ENCODE results near the gene PLCXD1. TPM values are rescaled to one million over a fixed set of nuclear protein-coding genes. Genes with fewer than 3 reads are reported as not detected.
A peak's percentile ranks its signal among the peaks of the same experiment; 100 is the strongest.

The PLCXD1 gene
- total and polyA plus RNA-seq, 7 experiments from 2014 or later = 3.2 to 51.1 (median 30.7) TPM

DNA sequence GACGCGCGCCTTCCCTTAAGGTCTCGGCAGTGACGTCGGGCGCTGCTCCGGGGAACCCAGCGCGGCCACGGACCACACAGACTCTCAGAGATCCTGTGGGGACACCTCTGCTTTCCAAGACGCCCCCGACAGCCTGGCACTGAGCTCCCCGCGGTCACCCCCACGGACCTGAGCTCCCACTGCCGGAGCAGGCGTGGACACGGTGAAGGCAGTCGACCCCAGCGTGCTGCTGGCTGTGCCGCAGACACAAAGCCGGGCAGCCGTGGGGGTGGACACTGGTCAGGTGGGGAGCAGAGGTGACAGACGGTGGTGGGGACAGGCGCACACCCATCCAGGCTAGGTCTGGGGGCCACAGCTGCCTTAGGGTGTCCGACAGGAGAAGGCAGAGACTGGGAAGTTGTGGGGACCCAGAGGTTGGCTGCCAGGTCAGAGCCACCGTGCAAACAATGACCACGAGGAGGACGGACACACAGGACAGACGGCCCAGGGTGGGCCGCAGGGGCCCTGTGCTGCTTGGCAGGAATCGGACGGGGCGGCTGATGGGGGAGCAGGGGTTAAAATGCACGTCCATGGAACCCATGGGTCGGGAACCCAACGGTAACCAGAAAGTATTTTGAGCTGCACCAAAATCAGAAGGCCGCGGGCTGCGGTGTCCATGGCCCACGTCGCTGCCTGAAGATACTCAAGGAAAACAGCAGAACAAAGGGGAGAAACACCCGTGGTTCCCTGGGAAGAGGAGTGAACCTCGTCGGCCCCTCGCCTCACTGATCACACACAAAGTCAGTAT, 54.0 kb downstream of the PLCXD1 start:
- no peaks in the 10 kb centered on the region for H3K27me3 ChIP-seq (ENCODE audit: control insufficient read depth in 2 of 2, insufficient read depth in 2 of 2, low read length in 2 of 2)
- H3K36me3 ChIP-seq (ENCODE audit: control insufficient read depth in 2 of 3, insufficient read depth in 3 of 3, low read length in 3 of 3) = peaks cover 0 to 50% (median 0%) of the 10 kb centered on the region in 3 experiments
- H3K4me3 ChIP-seq (ENCODE audit: low read length) = no peak overlapping the region
- ChIA-PET POLR2A (no interaction called here), CTCF (no interaction called here)
- DNase-seq = no peak
- Mint-ChIP-seq H3K4me3 (no peak overlapping the region), H3K4me1 (peaks cover 0 to 3% (median 0%) of the 10 kb centered on the region in 7 donors), H3K36me3 (peaks cover 0 to 26% (median 18%) of the 10 kb centered on the region in 5 donors), H3K27ac (peak overlapping the region in 1 of 9 donors; percentile 20), H3K9me3 (no peaks in the 10 kb centered on the region), H3K27me3 (peaks cover 0 to 4% (median 0%) of the 10 kb centered on the region in 5 donors)
- ATAC-seq = no peak
- H3K27ac ChIP-seq (ENCODE audit: low read depth, low read length) = no peak overlapping the region
- peaks cover 0 to 11% of the 10 kb centered on the region in 2 donors for H3K4me1 ChIP-seq (ENCODE audit: control insufficient read depth in 2 of 2, insufficient read depth in 2 of 2, low read length in 2 of 2)
- intact Hi-C loops (cut with micrococcal nuclease) = no loop called here
- no peaks in the 10 kb centered on the region for H3K9me3 ChIP-seq (ENCODE audit: control insufficient read depth in 2 of 3, low read length in 3 of 3)

DNA sequence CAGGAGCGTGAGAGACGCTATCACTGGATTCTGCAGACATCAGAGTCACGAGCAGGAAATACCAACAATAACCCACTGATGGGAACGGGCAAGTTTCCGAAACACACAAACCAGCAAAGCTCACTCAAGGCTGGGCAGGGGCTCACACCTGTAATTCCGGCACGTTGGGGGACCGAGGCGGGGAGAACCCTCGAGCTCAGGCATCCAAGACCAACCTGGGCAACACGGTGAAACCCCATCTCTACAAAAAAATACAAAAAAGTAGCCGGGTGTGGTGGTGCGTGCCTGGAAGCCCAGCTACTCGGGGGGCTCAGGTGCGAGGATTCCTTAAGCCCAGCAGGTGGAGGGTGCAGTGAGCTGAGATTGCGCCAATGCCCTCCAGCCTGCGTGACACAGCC, 54.6 kb downstream of the PLCXD1 start:
- no peak for ATAC-seq
- Histone ChIP-seq H3K27me3 (ENCODE audit: control insufficient read depth in 2 of 2, insufficient read depth in 2 of 2, low read length in 2 of 2) (no peaks in the 10 kb centered on the region), H3K27ac (ENCODE audit: low read depth, low read length) (no peak overlapping the region), H3K4me1 (ENCODE audit: control insufficient read depth in 2 of 2, insufficient read depth in 2 of 2, low read length in 2 of 2) (peaks cover 0 to 11% of the 10 kb centered on the region in 2 donors), H3K36me3 (ENCODE audit: control insufficient read depth in 2 of 3, insufficient read depth in 3 of 3, low read length in 3 of 3) (peaks cover 0 to 50% (median 0%) of the 10 kb centered on the region in 3 experiments), H3K4me3 (ENCODE audit: low read length) (no peak overlapping the region), H3K9me3 (ENCODE audit: control insufficient read depth in 2 of 3, low read length in 3 of 3) (no peaks in the 10 kb centered on the region)
- Mint-ChIP-seq H3K4me3 (no peak overlapping the region), H3K4me1 (peaks cover 0 to 3% (median 0%) of the 10 kb centered on the region in 7 donors), H3K9me3 (no peaks in the 10 kb centered on the region), H3K36me3 (peaks cover 0 to 28% (median 18%) of the 10 kb centered on the region in 5 donors), H3K27ac (peak overlapping the region in 1 of 9 donors; percentile 20), H3K27me3 (peaks cover 0 to 4% (median 0%) of the 10 kb centered on the region in 5 donors)
- ChIA-PET CTCF (no interaction called here), POLR2A (no interaction called here)
- no peak for DNase-seq
- intact Hi-C loops (cut with micrococcal nuclease) = no loop called here

DNA sequence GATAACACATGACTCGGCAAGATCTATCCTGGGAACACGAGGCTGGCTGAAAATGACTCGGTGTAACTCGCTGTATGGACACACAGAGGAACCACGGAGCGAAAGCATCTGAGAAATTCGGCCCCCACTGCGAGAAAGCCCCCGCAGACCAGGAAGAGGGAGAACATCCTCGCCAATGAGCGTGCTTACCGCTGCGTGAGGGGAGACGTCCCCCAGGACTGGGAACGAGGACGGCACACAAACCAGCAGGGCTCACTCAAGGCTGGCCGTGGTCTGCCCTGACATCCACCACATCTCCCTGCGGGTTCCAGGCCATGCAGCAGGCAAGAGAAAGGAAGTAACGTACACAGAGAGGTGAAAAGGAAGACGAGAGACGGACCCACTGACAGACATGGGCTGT, 55.0 kb downstream of the PLCXD1 start:
- DNase-seq = no peak
- H3K9me3 ChIP-seq (ENCODE audit: control insufficient read depth in 2 of 3, low read length in 3 of 3) = no peaks in the 10 kb centered on the region
- H3K27ac ChIP-seq (ENCODE audit: low read depth, low read length) = no peak overlapping the region
- H3K27me3 Mint-ChIP-seq = peaks cover 0 to 4% (median 0%) of the 10 kb centered on the region in 5 donors
- H3K4me3 ChIP-seq (ENCODE audit: low read length) = no peak overlapping the region
- peaks cover 0 to 6% of the 10 kb centered on the region in 2 donors for H3K4me1 ChIP-seq (ENCODE audit: control insufficient read depth in 2 of 2, insufficient read depth in 2 of 2, low read length in 2 of 2)
- no peaks in the 10 kb centered on the region for H3K27me3 ChIP-seq (ENCODE audit: control insufficient read depth in 2 of 2, insufficient read depth in 2 of 2, low read length in 2 of 2)
- CTCF ChIA-PET = no interaction called here
- peaks cover 0 to 3% (median 0%) of the 10 kb centered on the region in 7 donors for H3K4me1 Mint-ChIP-seq
- ATAC-seq = no peak
- peaks cover 0 to 50% (median 0%) of the 10 kb centered on the region in 3 experiments for H3K36me3 ChIP-seq (ENCODE audit: control insufficient read depth in 2 of 3, insufficient read depth in 3 of 3, low read length in 3 of 3)
- peaks cover 0 to 30% (median 18%) of the 10 kb centered on the region in 5 donors for H3K36me3 Mint-ChIP-seq
- no peak overlapping the region for H3K4me3 Mint-ChIP-seq
- peak overlapping the region in 3 of 9 donors; percentile 20 to 37 (median 24) for H3K27ac Mint-ChIP-seq
- POLR2A ChIA-PET = no interaction called here
- H3K9me3 Mint-ChIP-seq = no peaks in the 10 kb centered on the region
- intact Hi-C loops (cut with micrococcal nuclease) = no loop called here

DNA sequence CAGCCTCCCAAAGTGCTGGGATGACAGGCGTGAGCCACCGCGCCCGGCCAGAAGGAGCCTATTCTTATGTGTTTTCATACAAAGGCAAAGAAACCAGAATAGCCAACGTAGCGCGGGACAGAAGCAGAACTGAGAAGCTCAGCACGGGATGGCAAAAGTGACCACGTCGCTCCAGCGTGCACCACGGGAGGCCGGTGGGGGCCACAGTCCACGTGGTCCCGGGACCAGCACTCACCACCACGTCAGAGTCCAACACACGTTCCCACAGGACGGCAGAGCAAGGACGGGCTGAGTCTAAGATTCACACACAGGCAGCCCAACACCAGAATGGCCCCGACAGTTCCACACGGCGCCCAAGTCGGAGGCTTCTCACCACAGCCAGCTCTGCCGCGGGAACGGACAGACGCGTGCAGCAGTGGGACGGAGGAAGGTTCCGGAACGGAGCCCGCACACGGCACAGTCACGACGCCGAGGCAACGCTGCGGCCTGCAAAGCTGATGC, 56.2 kb downstream of the PLCXD1 start:
- POLR2A ChIA-PET = no interaction called here
- Mint-ChIP-seq H3K36me3 (peaks cover 0 to 38% (median 18%) of the 10 kb centered on the region in 5 donors), H3K9me3 (peaks cover 0 to 2% (median 0%) of the 10 kb centered on the region in 11 donors), H3K27ac (peak overlapping the region in 2 of 9 donors; percentile 23 to 34), H3K4me3 (no peak overlapping the region), H3K27me3 (no peaks in the 10 kb centered on the region), H3K4me1 (no peaks in the 10 kb centered on the region)
- intact Hi-C loops (cut with micrococcal nuclease) = no loop called here
- ATAC-seq (no peak), DNase-seq (no peak)
- Histone ChIP-seq H3K4me3 (ENCODE audit: low read length) (no peak overlapping the region), H3K27ac (ENCODE audit: low read depth, low read length) (no peak overlapping the region), H3K9me3 (ENCODE audit: control insufficient read depth in 2 of 3, low read length in 3 of 3) (no peaks in the 10 kb centered on the region), H3K27me3 (ENCODE audit: control insufficient read depth in 2 of 2, insufficient read depth in 2 of 2, low read length in 2 of 2) (no peaks in the 10 kb centered on the region), H3K4me1 (ENCODE audit: control insufficient read depth in 2 of 2, insufficient read depth in 2 of 2, low read length in 2 of 2) (no peaks in the 10 kb centered on the region), H3K36me3 (ENCODE audit: control insufficient read depth in 2 of 3, insufficient read depth in 3 of 3, low read length in 3 of 3) (peaks cover 0 to 57% (median 0%) of the 10 kb centered on the region in 3 experiments)
- CTCF ChIA-PET = no interaction called here

DNA sequence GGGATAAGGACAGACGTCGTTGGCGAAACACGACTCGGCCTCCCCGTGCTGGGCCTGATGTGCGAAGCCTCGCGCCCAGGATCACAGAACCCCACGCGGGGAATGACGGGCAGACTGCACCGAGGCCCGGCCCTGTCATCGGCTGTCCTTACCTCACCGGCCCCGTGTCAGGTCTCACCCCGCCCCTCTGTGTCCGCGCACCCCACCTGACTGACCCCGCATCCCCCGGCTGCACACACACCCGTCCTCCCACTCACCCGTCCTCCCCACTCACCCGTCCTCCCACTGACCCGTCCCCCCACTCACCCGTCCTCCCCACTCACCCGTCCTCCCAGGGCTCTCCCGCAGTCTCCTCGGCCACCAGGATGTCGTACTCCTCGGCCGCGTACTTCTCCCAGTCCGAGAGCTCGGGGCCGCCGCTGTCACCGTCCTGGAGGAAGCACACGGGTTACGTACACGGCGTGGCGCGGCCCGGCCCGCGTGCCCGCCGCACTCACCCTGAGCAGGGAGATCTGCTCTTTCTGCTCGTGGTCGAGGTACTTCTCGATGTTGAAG, 57.2 kb downstream of the PLCXD1 start:
- H3K36me3 ChIP-seq (ENCODE audit: control insufficient read depth in 2 of 3, insufficient read depth in 3 of 3, low read length in 3 of 3) = peaks cover 0 to 48% (median 0%) of the 10 kb centered on the region in 3 experiments
- H3K4me1 Mint-ChIP-seq = no peaks in the 10 kb centered on the region
- H3K36me3 Mint-ChIP-seq = peaks cover 0 to 38% (median 18%) of the 10 kb centered on the region in 5 donors
- no peaks in the 10 kb centered on the region for H3K27me3 ChIP-seq (ENCODE audit: control insufficient read depth in 2 of 2, insufficient read depth in 2 of 2, low read length in 2 of 2)
- H3K27ac ChIP-seq (ENCODE audit: low read depth, low read length) = no peak overlapping the region
- no peaks in the 10 kb centered on the region for H3K9me3 ChIP-seq (ENCODE audit: control insufficient read depth in 2 of 3, low read length in 3 of 3)
- peaks cover 0 to 2% (median 0%) of the 10 kb centered on the region in 11 donors for H3K9me3 Mint-ChIP-seq
- H3K4me3 ChIP-seq (ENCODE audit: low read length) = no peak overlapping the region
- intact Hi-C loops (cut with micrococcal nuclease) = no loop called here
- no peak for DNase-seq
- POLR2A ChIA-PET = no interaction called here
- no peak overlapping the region for H3K4me3 Mint-ChIP-seq
- no peaks in the 10 kb centered on the region for H3K4me1 ChIP-seq (ENCODE audit: control insufficient read depth in 2 of 2, insufficient read depth in 2 of 2, low read length in 2 of 2)
- H3K27ac Mint-ChIP-seq = peak overlapping the region in 1 of 9 donors; percentile 76
- H3K27me3 Mint-ChIP-seq = no peaks in the 10 kb centered on the region
- CTCF ChIA-PET = no interaction called here
- ATAC-seq = no peak

DNA sequence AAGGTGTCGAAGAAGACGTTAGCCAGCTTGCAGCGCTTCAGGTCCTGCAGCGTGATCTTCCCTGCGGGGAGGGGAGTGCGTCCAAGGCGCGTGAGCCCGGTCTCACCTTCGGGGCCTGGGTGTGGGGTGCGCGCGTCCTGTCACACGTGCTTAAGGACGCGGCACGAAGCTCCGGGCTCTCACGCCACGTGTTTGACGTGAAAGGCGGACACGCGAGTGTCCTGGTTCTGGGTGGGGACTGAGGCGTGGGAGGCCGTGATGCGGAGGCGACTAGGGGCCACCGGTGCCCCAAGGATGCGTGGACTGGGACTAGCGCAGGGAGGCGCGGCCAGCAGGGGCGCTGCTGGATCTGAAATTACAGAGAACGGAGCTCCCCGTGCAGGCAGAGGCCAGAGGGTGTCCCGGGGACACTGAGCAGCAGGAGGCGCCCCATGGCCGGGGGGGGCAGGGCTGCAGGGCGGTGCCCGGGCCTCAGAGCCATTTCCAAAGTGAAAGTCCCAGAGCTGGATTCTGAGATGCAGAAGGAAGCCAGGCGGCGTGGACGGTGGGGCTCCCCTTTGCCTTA, 57.7 kb downstream of the PLCXD1 start:
- peaks cover 0 to 38% (median 18%) of the 10 kb centered on the region in 5 donors for H3K36me3 Mint-ChIP-seq
- peaks cover 0 to 43% (median 0%) of the 10 kb centered on the region in 3 experiments for H3K36me3 ChIP-seq (ENCODE audit: control insufficient read depth in 2 of 3, insufficient read depth in 3 of 3, low read length in 3 of 3)
- H3K4me1 ChIP-seq (ENCODE audit: control insufficient read depth in 2 of 2, insufficient read depth in 2 of 2, low read length in 2 of 2) = no peaks in the 10 kb centered on the region
- DNase-seq (no peak), ATAC-seq (no peak)
- ChIA-PET POLR2A (no interaction called here), CTCF (no interaction called here)
- intact Hi-C loops (cut with micrococcal nuclease) = no loop called here
- H3K27ac Mint-ChIP-seq = peak overlapping the region in 2 of 9 donors; percentile 23 to 76
- H3K27me3 ChIP-seq (ENCODE audit: control insufficient read depth in 2 of 2, insufficient read depth in 2 of 2, low read length in 2 of 2) = no peaks in the 10 kb centered on the region
- H3K4me3 ChIP-seq (ENCODE audit: low read length) = no peak overlapping the region
- H3K9me3 ChIP-seq (ENCODE audit: control insufficient read depth in 2 of 3, low read length in 3 of 3) = no peaks in the 10 kb centered on the region
- no peaks in the 10 kb centered on the region for H3K27me3 Mint-ChIP-seq
- H3K9me3 Mint-ChIP-seq = peaks cover 0 to 2% (median 0%) of the 10 kb centered on the region in 11 donors
- no peak overlapping the region for H3K27ac ChIP-seq (ENCODE audit: low read depth, low read length)
- H3K4me3 Mint-ChIP-seq = no peak overlapping the region
- H3K4me1 Mint-ChIP-seq = no peaks in the 10 kb centered on the region

Measured in naive thymus-derived CD4-positive, alpha-beta T cell (primary cell).